Glutamatergic neuron (in vitro differentiated cells): ENCODE results near the gene PCSK5. TPM values are rescaled to one million over a fixed set of nuclear protein-coding genes. Genes with fewer than 3 reads are reported as not detected.
"Not testable (repeated sequence)": the region's sequence is repeated elsewhere in the genome, so short reads cannot be mapped to it uniquely, and the experiment has no call there.

ENCODE experiments used
- DNase-seq: peaks from one replicate; pipeline ENCODE4 v3.0.0; 2022
- H3K27ac Mint-ChIP-seq: one replicate; pipeline ENCODE4 v1.8.0; 2020; ENCODE audit warnings: mild to moderate bottlenecking, mixed read lengths, inconsistent platforms; ENCODE audit not compliant: unreplicated experiment
- H3K27me3 Mint-ChIP-seq: one replicate; pipeline ENCODE4 v1.8.0; 2020; ENCODE audit warnings: mild to moderate bottlenecking, moderate library complexity, mixed read lengths, inconsistent platforms; ENCODE audit not compliant: unreplicated experiment
- H3K36me3 Mint-ChIP-seq: one replicate; pipeline ENCODE4 v1.8.0; 2020; ENCODE audit warnings: mild to moderate bottlenecking, mixed read lengths, inconsistent platforms; ENCODE audit not compliant: unreplicated experiment
- H3K4me1 Mint-ChIP-seq: one replicate; pipeline ENCODE4 v1.8.0; 2020; ENCODE audit warnings: mild to moderate bottlenecking, low read depth, mixed read lengths, inconsistent platforms; ENCODE audit not compliant: unreplicated experiment
- H3K4me3 Mint-ChIP-seq: one replicate; pipeline ENCODE4 v1.8.0; 2020; ENCODE audit warnings: mild to moderate bottlenecking, mixed read lengths, inconsistent platforms; ENCODE audit not compliant: unreplicated experiment
- H3K9me3 Mint-ChIP-seq: one replicate; pipeline ENCODE4 v1.8.0; 2020; ENCODE audit warnings: mild to moderate bottlenecking, moderate library complexity, mixed read lengths, inconsistent platforms; ENCODE audit not compliant: unreplicated experiment
- CTCF ChIP-seq: fragments of 200-600 bp; sonication (generic); IDR thresholded peaks from one replicate; pipeline ENCODE4 v1.5.0; 2021; ENCODE audit not compliant: partially characterized antibody, unreplicated experiment
- total RNA-seq: library from RNA; stranded (reverse); fragmentation: NEBNext Ultra II Directional; extraction: Animal tissue kit (Norgen Biotek cat#: 25700); gene quantifications from one replicate; pipeline ENCODE4 v1.2.1, GENCODE V29; 2021; ENCODE audit not compliant: unreplicated experiment

Gene PCSK5
- total RNA-seq, 1 donor from 2014 or later = 9.6 TPM

GRCh38 chr9:76321195-76321828, 430.8 kb downstream of the PCSK5 start:
- Mint-ChIP-seq H3K4me1 (no peaks in the 10 kb centered on the region), H3K9me3 (peaks cover 6% of the 10 kb centered on the region), H3K4me3 (no peak overlapping the region), H3K27me3 (no peaks in the 10 kb centered on the region), H3K27ac (no peak overlapping the region), H3K36me3 (no peaks in the 10 kb centered on the region)
- no peak for DNase-seq
- TF ChIP-seq CTCF = no peak

- no peak overlapping the region for H3K27ac Mint-ChIP-seq
These were observed 432.3 kb downstream of the PCSK5 start for GRCh38 chr9:76322810-76323209.

GRCh38 chr9:76323490-76323889, 433.0 kb downstream of the PCSK5 start:
- Mint-ChIP-seq H3K27me3 (no peaks in the 10 kb centered on the region), H3K27ac (no peak overlapping the region), H3K36me3 (no peaks in the 10 kb centered on the region), H3K4me3 (no peak overlapping the region), H3K9me3 (peaks cover 3% of the 10 kb centered on the region), H3K4me1 (no peaks in the 10 kb centered on the region)
- TF ChIP-seq CTCF = no peak
- no peak for DNase-seq

More at GRCh38 chr9:76322810-76323209, 432.3 kb downstream of the PCSK5 start:
- Mint-ChIP-seq H3K36me3 (no peaks in the 10 kb centered on the region), H3K9me3 (peaks cover 3% of the 10 kb centered on the region), H3K27me3 (no peaks in the 10 kb centered on the region), H3K4me1 (no peaks in the 10 kb centered on the region), H3K4me3 (no peak overlapping the region)
- no peak for DNase-seq
- no peak for TF ChIP-seq CTCF

GRCh38 chr9:76324030-76324429, 433.6 kb downstream of the PCSK5 start:
- H3K4me1 Mint-ChIP-seq, H3K4me3 Mint-ChIP-seq, H3K9me3 Mint-ChIP-seq, H3K27ac Mint-ChIP-seq, H3K27me3 Mint-ChIP-seq, H3K36me3 Mint-ChIP-seq, DNase-seq: not testable (repeated sequence)

- DNase-seq = no peak
- Mint-ChIP-seq H3K9me3 (peaks cover 2% of the 10 kb centered on the region), H3K27me3 (peaks cover 2% of the 10 kb centered on the region), H3K4me3 (no peak overlapping the region), H3K36me3 (peaks cover 4% of the 10 kb centered on the region), H3K27ac (no peak overlapping the region), H3K4me1 (peaks cover 6% of the 10 kb centered on the region)
- TF ChIP-seq CTCF = no peak
These were observed 439.6 kb downstream of the PCSK5 start for GRCh38 chr9:76330034-76330433.
